Limb (tissue), 2 donors: ENCODE data around the gene GIGYF2.

Experiments used
- DNase-seq, 2 donors: peaks; one replicate each; pipeline ENCODE4 v3.0.0-alpha.2; 2016; ENCODE audit errors: extremely low spot score in 2 of 2

Gene GIGYF2

GRCh38 chr2:232749331-232749730 lies 52.2 kb downstream of the GIGYF2 start:
- DNase-seq: no peak

GRCh38 chr2:232750135-232750671 lies 53.1 kb downstream of the GIGYF2 start:
- DNase-seq: no peak

- no peak for DNase-seq
These were observed 60.8 kb downstream of the GIGYF2 start for GRCh38 chr2:232757905-232758304.

- DNase-seq: peak; percentile 19 to 34
These were observed 64.3 kb downstream of the GIGYF2 start for GRCh38 chr2:232761301-232761907.

DNA sequence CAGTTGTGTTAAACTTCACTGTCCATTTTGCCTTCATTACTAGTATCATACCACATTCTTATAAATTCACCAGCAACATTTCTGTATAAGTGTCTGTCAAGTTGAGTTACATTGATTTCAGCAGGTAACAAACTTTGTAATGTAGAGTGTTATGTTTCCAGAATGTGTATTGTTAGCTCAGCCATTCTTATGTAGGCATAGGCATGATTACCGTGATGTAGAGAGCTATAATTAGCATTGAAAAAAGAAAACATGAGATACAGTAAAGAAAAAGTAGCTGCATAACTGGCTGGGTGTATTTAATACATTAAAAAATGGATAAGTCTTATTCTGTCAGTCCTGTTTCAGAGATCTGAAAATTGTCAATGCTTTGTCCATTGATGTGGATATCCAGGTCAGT lies 70.7 kb downstream of the GIGYF2 start:
- DNase-seq: no peak

DNA sequence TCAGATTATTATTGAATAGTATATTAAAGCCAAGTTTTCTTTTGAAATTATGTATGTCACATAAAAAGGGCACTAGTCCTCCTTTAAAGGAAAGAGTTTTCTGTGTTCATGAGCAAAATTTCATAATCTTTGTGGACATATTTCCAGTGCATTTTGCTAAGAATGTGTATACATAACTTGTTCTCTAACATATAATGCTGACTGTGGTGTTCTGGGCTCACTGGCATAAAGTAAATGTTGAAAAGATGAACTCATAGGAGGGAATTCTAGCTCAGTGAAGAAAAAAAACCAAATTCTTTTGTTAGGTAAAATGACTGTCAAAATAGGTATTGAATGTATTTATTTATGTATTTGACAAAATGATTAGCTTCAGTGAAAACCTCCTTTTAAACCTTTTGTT lies 73.1 kb downstream of the GIGYF2 start:
- DNase-seq: no peak

GRCh38 chr2:232771870-232772269 lies 74.7 kb downstream of the GIGYF2 start:
- DNase-seq: no peak

GRCh38 chr2:232772531-232772930 lies 75.4 kb downstream of the GIGYF2 start:
- no peak for DNase-seq

DNA sequence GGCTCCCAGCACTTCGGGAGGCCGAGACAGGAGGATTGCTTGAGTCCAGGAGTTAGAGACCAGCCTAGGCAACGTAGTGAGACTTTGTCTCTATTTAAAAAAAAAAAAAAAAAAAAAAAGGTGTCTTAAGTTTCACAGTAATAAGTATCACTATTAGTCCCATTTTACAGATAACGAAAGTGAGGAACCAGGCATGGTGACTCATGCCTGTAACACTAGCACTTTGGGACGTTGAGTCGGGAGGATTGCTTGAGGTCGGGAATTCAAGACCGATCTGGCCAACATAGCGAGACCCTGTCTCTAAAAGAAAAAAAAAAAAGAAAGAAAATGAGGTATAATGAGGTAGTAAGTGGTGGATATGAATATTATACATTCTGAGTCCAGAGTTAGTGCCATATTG lies 76.7 kb downstream of the GIGYF2 start:
- no peak for DNase-seq

DNA sequence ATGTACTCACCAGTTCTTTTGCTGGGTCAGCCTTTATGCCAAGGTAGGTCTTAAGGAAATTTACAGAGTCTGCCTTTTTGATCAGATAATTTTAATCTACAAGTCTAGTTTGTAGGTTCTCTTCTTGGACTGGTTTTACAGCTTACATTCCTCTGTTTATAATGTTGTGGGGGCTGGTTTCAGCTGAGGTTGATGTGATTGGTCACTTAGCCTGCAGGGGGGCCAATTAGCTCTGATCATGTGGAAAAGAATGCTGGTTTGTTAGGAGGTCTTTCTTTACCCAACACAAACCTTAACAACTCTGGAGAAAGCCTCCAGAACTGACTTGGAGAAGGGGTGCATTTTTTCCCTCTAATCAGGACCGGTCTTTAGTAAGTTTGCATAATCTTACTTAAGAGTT lies 79.3 kb downstream of the GIGYF2 start, which contains the start of gene KCNJ13:
TSS of gene KCNJ13 (minus strand) at position 131 of the 400 bp plus-strand sequence. CDS start 5,203 bp downstream, outside the sequence.
- DNase-seq: no peak

- DNase-seq: no peak
These were observed 80.1 kb downstream of the GIGYF2 start for GRCh38 chr2:232777276-232777675.

DNA sequence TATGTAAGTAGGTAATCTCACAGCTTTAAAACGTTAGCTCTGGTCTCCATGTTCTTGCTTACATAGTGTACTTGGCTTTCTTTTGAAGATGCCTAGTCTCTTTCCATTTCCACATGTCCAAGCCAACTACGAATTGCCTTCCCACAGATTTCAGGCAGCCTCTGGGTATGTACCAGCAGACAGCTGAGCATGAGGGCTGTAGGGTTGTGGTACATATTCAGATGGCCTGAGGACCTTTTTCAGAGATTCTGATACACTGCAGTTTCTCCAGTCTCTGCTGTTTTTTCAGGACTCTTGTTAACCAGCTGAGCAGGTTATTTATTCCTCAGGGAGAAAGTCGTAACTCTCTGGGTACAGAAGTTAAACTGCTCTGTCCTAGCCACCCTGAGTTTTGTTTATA lies 82.3 kb downstream of the GIGYF2 start:
- DNase-seq: no peak

- DNase-seq: peak; percentile 30 to 44
These were observed 82.8 kb downstream of the GIGYF2 start for GRCh38 chr2:232779934-232780333.

GRCh38 chr2:232781765-232782164 lies 84.6 kb downstream of the GIGYF2 start:
- no peak for DNase-seq

DNA sequence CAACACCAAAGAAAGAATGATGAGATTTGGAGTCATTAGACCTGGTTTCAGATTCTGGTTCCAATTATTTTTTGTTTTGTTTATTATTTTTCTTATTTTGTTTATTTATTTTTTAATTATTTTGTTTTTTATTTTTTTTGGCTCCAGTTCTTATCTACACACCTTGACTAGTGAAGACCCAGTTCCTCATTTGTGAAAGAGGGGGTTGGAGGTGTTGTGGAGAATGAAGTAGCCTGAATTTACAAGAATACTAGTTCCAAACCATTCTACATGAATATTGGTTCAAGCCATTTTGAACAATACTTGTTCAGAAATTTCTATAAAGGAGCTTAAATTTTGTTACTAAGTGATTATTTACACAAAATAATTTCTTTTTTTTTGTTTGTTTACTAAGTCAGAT lies 86.1 kb downstream of the GIGYF2 start:
- DNase-seq: no peak

- DNase-seq: no peak
These were observed 90.7 kb downstream of the GIGYF2 start for GRCh38 chr2:232787806-232788205.

DNA sequence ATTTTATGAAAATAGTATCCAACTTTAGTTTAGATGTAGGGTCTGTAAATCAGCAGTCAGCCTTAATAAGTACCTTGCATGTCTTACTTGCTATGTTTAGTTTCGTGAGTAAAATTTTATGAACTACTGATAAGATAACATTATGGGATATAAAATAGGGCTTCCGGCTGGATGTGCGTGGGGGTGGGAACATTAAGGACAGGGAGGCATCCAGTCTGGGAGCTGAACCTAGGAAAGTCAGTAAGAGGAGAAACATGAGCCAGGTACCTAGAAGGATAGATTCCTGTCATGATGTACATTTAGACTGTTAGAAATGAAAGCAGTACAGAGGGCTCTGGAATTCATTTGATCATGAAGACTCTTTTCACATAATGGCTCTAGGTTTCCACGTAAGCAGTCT lies 92.0 kb downstream of the GIGYF2 start:
- DNase-seq: no peak

- DNase-seq: no peak
These were observed 94.4 kb downstream of the GIGYF2 start for GRCh38 chr2:232791518-232791917.

DNA sequence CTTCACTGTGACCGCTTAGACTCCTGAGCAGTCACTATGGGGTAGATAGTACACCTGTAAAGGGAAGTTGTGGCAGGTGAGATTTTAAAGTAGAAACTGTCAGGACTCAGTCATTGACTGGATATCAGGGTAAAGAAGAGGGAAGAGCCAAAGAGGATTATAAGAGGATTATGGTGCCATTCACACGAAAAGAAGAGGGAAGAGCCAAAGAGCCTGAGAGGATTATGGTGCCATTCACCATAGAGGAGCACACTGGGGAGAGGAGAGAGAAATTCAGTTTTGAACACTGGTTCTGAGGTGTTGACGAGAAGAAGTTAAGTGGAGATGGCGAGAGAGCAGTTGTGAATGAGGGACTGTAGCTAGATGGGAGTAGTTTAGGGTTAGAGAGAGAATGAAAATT lies 96.1 kb downstream of the GIGYF2 start:
- DNase-seq: no peak

DNA sequence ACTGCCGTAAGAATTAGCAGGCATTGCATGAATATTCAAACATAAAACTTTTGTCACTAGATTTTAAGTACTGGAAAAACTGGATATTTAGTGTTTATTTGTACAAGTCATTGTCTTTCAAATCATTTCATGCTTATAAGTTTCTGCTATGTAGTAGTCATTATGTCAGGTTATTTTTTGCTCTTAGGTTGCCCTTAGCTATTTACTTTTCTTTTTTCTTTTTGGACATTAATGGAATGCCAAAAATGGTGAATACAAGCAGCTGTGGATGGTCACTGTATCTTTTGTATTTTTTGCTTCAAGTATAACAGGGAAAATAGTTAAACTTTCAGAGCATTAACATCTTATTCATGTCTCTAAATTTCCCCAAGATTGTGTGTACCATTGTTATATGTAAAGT lies 97.8 kb downstream of the GIGYF2 start:
- no peak for DNase-seq

GRCh38 chr2:232795920-232796319 lies 98.8 kb downstream of the GIGYF2 start:
- DNase-seq: no peak

DNA sequence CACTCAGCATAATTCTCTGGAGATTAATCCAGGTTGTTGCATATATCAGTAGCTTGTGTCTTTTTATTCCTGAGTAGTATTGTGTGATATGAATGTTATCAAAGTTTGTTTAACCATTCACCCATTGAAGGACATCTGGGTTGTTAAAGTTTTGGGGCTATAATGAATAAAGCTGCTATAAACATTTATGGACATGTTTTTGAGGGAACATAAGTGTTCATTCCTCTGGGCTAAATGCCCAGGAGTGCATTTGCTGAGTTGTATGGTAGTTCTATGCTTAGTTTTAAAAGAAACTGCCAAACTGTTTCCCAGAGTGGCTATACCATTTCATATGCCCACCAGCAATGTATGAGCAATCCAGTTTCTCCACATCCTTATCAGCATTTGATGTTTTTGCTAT lies 101.1 kb downstream of the GIGYF2 start:
- no peak for DNase-seq

- no peak for DNase-seq
These were observed 103.0 kb downstream of the GIGYF2 start for GRCh38 chr2:232800166-232800565.

- no peak for DNase-seq
These were observed 105.0 kb downstream of the GIGYF2 start for GRCh38 chr2:232802091-232802490.
